ENCODE data around the gene EID2.

DNA sequence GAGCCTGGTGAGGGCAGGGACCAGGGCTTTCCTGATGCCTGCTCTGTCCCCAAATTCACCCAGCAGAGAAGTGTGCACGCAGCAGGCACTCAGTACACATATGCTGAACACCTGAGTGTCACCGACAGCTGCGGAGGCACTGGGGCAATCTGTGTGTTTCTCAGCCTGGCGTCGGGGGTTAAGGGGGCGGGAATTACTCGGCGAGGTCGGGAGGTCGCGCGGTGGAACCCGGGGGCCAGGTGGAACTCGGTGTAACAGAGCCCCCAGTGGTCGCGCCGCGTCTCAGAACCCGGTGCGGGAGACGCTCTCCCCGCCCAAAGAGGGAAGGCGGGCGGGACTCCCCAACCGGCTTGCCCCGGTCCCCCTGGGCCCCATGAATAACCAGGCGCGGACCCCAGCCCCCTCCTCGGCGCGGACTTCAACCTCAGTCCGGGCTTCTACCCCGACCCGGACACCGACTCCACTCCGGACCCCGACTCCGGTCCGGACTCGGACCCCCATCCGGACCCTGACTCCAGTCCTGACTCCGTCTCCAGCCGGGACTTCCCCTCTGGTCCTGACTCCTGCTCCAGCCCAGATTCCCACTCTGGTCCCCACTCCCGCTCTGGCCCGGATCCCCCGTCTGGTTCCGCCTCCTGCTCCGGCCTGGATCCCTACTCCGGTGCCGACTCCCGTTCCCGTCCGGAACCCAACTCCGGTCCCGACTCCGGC is 25.0 kb downstream of the EID2 start, which contains the start of gene SELENOV:
- TF ChIP-seq CTCF (optimal IDR thresholded peaks at IDR 0.05 in 1 of 3, IDR thresholded peaks at IDR 0.05 in 1 of 3, conservative IDR thresholded peaks at IDR 0.05 in 1 of 3; ENCODE audit: extremely low read depth in 1 of 3, insufficient read depth in 2 of 3, low read length in 3 of 3) (peak in 1 of 3 experiments; percentile 3), EZH2 (IDR thresholded peaks at IDR 0.05; ENCODE audit: low read length) (peak; percentile 84)
